ENCODE data around the gene FBXL17. TPM values are rescaled to one million over a fixed set of nuclear protein-coding genes. Genes with fewer than 3 reads are reported as not detected.

FBXL17 gene
- total and polyA plus RNA-seq, 4 donors: 2.1 to 14.1 (median 6.3) TPM

DNA sequence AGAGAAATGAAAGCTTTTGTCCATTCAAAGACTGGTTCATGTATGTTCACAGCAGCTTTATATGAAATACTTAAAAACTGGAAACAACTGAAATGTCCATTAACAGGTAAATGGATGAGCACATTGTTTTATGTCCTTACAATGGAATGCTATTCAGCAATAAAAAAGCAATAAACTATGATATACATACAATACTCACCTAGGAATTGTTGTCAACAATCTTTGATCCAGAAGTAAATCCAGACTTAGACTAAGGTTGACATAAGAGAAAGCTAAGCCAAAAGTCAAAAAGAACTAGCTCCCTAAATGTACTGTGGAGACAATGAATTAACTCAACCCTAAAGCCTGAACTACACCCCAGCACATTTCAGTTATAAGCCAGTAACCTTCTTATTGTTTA is 54.9 kb downstream of the FBXL17 start:
- Histone ChIP-seq H3K27me3 (ENCODE audit: control insufficient read depth in 4 of 4, insufficient read depth in 4 of 4, low read length in 3 of 4) (no peaks in the 10 kb centered on the region), H3K9me3 (ENCODE audit: control insufficient read depth in 4 of 4, low read length in 3 of 4) (no peaks in the 10 kb centered on the region), H3K4me3 (ENCODE audit: low read depth in 1 of 3, low read length in 3 of 3) (no peak overlapping the region), H3K27ac (ENCODE audit: low read depth in 1 of 2, low read length in 2 of 2) (no peak overlapping the region), H3K36me3 (ENCODE audit: control insufficient read depth in 4 of 4, insufficient read depth in 3 of 4, low read depth in 1 of 4, low read length in 3 of 4) (no peaks in the 10 kb centered on the region), H3K9ac (ENCODE audit: low read depth in 1 of 2, low read length in 2 of 2) (no peak overlapping the region), H3K4me1 (ENCODE audit: control insufficient read depth in 4 of 4, insufficient read depth in 4 of 4, low read length in 3 of 4) (no peaks in the 10 kb centered on the region)
- TF ChIP-seq FOXA2 (IDR thresholded peaks at IDR 0.05) (no peak), HNF4G (IDR thresholded peaks at IDR 0.05) (no peak), NR2F2 (IDR thresholded peaks at IDR 0.05) (no peak), FOXA1 (IDR thresholded peaks at IDR 0.05) (no peak), RAD21 (IDR thresholded peaks at IDR 0.05) (no peak), HNF4A (conservative IDR thresholded peaks at IDR 0.05) (no peak), TAF1 (conservative IDR thresholded peaks at IDR 0.05) (no peak), SP1 (IDR thresholded peaks at IDR 0.05) (no peak), CTCF (IDR thresholded peaks at IDR 0.05; ENCODE audit: low read depth, low read length, missing input control) (no peak), YY1 (IDR thresholded peaks at IDR 0.05) (no peak)
- no peak for DNase-seq (ENCODE audit: low spot score)

DNA sequence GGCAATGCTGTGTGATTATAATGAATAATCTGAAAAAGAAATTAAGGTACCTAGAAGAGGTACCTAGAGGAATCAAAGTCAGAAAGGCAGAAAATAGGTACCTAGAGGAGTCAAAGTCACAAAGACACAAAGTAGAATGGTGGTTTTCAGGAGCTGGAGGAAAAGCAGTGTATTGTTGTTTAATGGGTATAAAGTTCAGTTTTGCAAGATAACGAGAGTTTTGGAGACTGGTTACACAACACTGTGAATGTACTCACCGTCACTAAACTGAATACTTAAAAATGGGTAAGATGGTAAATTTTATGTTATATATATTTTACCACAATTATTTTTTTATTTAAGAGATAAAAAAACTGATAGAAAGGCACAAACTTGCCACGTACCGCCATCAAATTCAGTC is 57.0 kb downstream of the FBXL17 start:
- no peaks in the 10 kb centered on the region for H3K9me3 ChIP-seq (ENCODE audit: control insufficient read depth in 4 of 4, low read length in 3 of 4)
- DNase-seq (ENCODE audit: low spot score): no peak
- no peak overlapping the region for H3K9ac ChIP-seq (ENCODE audit: low read depth in 1 of 2, low read length in 2 of 2)
- TF ChIP-seq CTCF (IDR thresholded peaks at IDR 0.05; ENCODE audit: low read depth, low read length, missing input control): no peak
- no peak for TF ChIP-seq SP1 (IDR thresholded peaks at IDR 0.05)
- TF ChIP-seq NR2F2 (IDR thresholded peaks at IDR 0.05): no peak
- no peak for TF ChIP-seq GABPA (IDR thresholded peaks at IDR 0.05 in 1 of 2, conservative IDR thresholded peaks at IDR 0.05 in 1 of 2)
- no peak for TF ChIP-seq JUND (IDR thresholded peaks at IDR 0.05)
- peak; percentile 24 for TF ChIP-seq YY1 (IDR thresholded peaks at IDR 0.05)
- TF ChIP-seq, protein P1, sequence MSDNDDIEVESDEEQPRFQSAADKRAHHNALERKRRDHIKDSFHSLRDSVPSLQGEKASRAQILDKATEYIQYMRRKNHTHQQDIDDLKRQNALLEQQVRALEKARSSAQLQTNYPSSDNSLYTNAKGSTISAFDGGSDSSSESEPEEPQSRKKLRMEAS (IDR thresholded peaks at IDR 0.05): no peak
- TF ChIP-seq RAD21 (IDR thresholded peaks at IDR 0.05): no peak
- TF ChIP-seq FOXA1 (IDR thresholded peaks at IDR 0.05): no peak
- TF ChIP-seq, protein P2, sequence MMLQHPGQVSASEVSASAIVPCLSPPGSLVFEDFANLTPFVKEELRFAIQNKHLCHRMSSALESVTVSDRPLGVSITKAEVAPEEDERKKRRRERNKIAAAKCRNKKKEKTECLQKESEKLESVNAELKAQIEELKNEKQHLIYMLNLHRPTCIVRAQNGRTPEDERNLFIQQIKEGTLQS (IDR thresholded peaks at IDR 0.05): no peak
- TF ChIP-seq EGR1 (IDR thresholded peaks at IDR 0.05; ENCODE audit: low read depth in 2 of 2): no peak
- TF ChIP-seq, protein P3, sequence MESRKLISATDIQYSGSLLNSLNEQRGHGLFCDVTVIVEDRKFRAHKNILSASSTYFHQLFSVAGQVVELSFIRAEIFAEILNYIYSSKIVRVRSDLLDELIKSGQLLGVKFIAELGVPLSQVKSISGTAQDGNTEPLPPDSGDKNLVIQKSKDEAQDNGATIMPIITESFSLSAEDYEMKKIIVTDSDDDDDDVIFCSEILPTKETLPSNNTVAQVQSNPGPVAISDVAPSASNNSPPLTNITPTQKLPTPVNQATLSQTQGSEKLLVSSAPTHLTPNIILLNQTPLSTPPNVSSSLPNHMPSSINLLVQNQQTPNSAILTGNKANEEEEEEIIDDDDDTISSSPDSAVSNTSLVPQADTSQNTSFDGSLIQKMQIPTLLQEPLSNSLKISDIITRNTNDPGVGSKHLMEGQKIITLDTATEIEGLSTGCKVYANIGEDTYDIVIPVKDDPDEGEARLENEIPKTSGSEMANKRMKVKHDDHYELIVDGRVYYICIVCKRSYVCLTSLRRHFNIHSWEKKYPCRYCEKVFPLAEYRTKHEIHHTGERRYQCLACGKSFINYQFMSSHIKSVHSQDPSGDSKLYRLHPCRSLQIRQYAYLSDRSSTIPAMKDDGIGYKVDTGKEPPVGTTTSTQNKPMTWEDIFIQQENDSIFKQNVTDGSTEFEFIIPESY (IDR thresholded peaks at IDR 0.05): no peak
- no peak for TF ChIP-seq TAF1 (conservative IDR thresholded peaks at IDR 0.05)
- no peak for TF ChIP-seq RXRA (IDR thresholded peaks at IDR 0.05)
- TF ChIP-seq, protein P4, sequence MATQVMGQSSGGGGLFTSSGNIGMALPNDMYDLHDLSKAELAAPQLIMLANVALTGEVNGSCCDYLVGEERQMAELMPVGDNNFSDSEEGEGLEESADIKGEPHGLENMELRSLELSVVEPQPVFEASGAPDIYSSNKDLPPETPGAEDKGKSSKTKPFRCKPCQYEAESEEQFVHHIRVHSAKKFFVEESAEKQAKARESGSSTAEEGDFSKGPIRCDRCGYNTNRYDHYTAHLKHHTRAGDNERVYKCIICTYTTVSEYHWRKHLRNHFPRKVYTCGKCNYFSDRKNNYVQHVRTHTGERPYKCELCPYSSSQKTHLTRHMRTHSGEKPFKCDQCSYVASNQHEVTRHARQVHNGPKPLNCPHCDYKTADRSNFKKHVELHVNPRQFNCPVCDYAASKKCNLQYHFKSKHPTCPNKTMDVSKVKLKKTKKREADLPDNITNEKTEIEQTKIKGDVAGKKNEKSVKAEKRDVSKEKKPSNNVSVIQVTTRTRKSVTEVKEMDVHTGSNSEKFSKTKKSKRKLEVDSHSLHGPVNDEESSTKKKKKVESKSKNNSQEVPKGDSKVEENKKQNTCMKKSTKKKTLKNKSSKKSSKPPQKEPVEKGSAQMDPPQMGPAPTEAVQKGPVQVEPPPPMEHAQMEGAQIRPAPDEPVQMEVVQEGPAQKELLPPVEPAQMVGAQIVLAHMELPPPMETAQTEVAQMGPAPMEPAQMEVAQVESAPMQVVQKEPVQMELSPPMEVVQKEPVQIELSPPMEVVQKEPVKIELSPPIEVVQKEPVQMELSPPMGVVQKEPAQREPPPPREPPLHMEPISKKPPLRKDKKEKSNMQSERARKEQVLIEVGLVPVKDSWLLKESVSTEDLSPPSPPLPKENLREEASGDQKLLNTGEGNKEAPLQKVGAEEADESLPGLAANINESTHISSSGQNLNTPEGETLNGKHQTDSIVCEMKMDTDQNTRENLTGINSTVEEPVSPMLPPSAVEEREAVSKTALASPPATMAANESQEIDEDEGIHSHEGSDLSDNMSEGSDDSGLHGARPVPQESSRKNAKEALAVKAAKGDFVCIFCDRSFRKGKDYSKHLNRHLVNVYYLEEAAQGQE (IDR thresholded peaks at IDR 0.05): no peak
- TF ChIP-seq HNF4A (conservative IDR thresholded peaks at IDR 0.05): peak; percentile 59 to 77
- peak; percentile 19 for TF ChIP-seq HNF4G (IDR thresholded peaks at IDR 0.05)
- WGBS: 71% methylated on average over 4 of the region's 4 CpGs
- no peaks in the 10 kb centered on the region for H3K36me3 ChIP-seq (ENCODE audit: control insufficient read depth in 4 of 4, insufficient read depth in 3 of 4, low read depth in 1 of 4, low read length in 3 of 4)
- no peak overlapping the region for H3K4me3 ChIP-seq (ENCODE audit: low read depth in 1 of 3, low read length in 3 of 3)
- H3K4me1 ChIP-seq (ENCODE audit: control insufficient read depth in 4 of 4, insufficient read depth in 4 of 4, low read length in 3 of 4): no peaks in the 10 kb centered on the region
- no peak overlapping the region for H3K27ac ChIP-seq (ENCODE audit: low read depth in 1 of 2, low read length in 2 of 2)
- no peaks in the 10 kb centered on the region for H3K27me3 ChIP-seq (ENCODE audit: control insufficient read depth in 4 of 4, insufficient read depth in 4 of 4, low read length in 3 of 4)

All from liver (tissue), 9 donors.